GM23338 (cell line): ENCODE measurements around the gene SLC16A12. TPM values are rescaled to one million over a fixed set of nuclear protein-coding genes. Genes with fewer than 3 reads are reported as not detected.

ENCODE experiments used
- ATAC-seq: fragments of 200-7000 bp; cut with Tn5 transposase; 3 replicates; pipeline ENCODE4 v1.9.1; 2020
- DNase-seq: peaks from one replicate; pipeline ENCODE4 v3.0.0-alpha.2; 2015; ENCODE audit warnings: low spot score
- H2AFZ ChIP-seq: fragments of 200-600 bp; sonication (generic); 2 replicates; pipeline ENCODE4 v1.8.0; 2016; ENCODE audit warnings: antibody characterized with exemption, mild to moderate bottlenecking, moderate library complexity
- H3F3A ChIP-seq: fragments of 200-600 bp; sonication (generic); replicated peaks from 2 replicates; pipeline ENCODE4 v1.8.0; 2017; ENCODE audit warnings: antibody characterized with exemption, mixed run types, low read depth
- H3K27ac ChIP-seq: fragments of 200-600 bp; sonication (generic); 2 replicates; pipeline ENCODE4 v1.6.1; 2016; ENCODE audit warnings: low read depth
- H3K27me3 ChIP-seq: fragments of 200-600 bp; sonication (generic); 2 replicates; pipeline ENCODE4 v1.8.0; 2016; ENCODE audit warnings: mild to moderate bottlenecking, mixed run types, moderate library complexity; ENCODE audit not compliant: insufficient read depth
- H3K36me3 ChIP-seq: fragments of 200-600 bp; sonication (generic); 2 replicates; pipeline ENCODE4 v1.8.0; 2016; ENCODE audit warnings: mild to moderate bottlenecking; ENCODE audit not compliant: insufficient read depth
- H3K4me1 ChIP-seq: fragments of 200-600 bp; sonication (generic); 2 replicates; pipeline ENCODE4 v1.8.0; 2016; ENCODE audit warnings: mild to moderate bottlenecking, moderate library complexity; ENCODE audit not compliant: insufficient read depth
- H3K4me2 ChIP-seq: fragments of 200-600 bp; sonication (generic); 2 replicates; pipeline ENCODE4 v1.7.1; 2017; ENCODE audit warnings: mixed run types
- H3K4me3 ChIP-seq: fragments of 200-600 bp; sonication (generic); 2 replicates; pipeline ENCODE4 v1.6.1; 2016; ENCODE audit warnings: mixed run types
- H3K79me2 ChIP-seq: fragments of 200-600 bp; sonication (generic); replicated peaks from 2 replicates; pipeline ENCODE4 v1.8.0; 2017; ENCODE audit warnings: mild to moderate bottlenecking; ENCODE audit not compliant: insufficient read depth
- H3K9me2 ChIP-seq: fragments of 200-600 bp; sonication (generic); 2 replicates; pipeline ENCODE4 v1.8.0; 2017; ENCODE audit not compliant: insufficient read depth
- H4K20me1 ChIP-seq: fragments of 200-600 bp; sonication (generic); replicated peaks from 2 replicates; pipeline ENCODE4 v1.8.0; 2017; ENCODE audit warnings: mild to moderate bottlenecking; ENCODE audit not compliant: insufficient read depth
- H3K27ac Mint-ChIP-seq: 2 replicates; pipeline ENCODE4 v1.8.0; 2020; ENCODE audit warnings: inconsistent platforms, mild to moderate bottlenecking, moderate library complexity, mixed read lengths
- H3K27me3 Mint-ChIP-seq: 3 replicates; pipeline ENCODE4 v1.8.0; 2022; ENCODE audit warnings: low read depth, mild to moderate bottlenecking, moderate library complexity, mixed read lengths, inconsistent platforms; ENCODE audit not compliant: insufficient read depth, poor library complexity
- H3K36me3 Mint-ChIP-seq: 3 replicates; pipeline ENCODE4 v1.8.0; 2021; ENCODE audit warnings: low read depth, mild to moderate bottlenecking, inconsistent platforms, moderate library complexity, mixed read lengths
- H3K4me1 Mint-ChIP-seq: 3 replicates; pipeline ENCODE4 v1.8.0; 2020; ENCODE audit warnings: mild to moderate bottlenecking, inconsistent platforms, mixed read lengths
- H3K4me3 Mint-ChIP-seq: 3 replicates; pipeline ENCODE4 v1.8.0; 2021; ENCODE audit warnings: moderate library complexity, mild to moderate bottlenecking, inconsistent platforms, mixed read lengths
- H3K9me3 Mint-ChIP-seq: 3 replicates; pipeline ENCODE4 v1.8.0; 2020; ENCODE audit warnings: moderate library complexity, mild to moderate bottlenecking, inconsistent platforms, mixed read lengths
- ETS1 ChIP-seq: IDR thresholded peaks from 2 replicates; pipeline ENCODE4 v1.6.1; 2016; ENCODE audit warnings: antibody characterized with exemption
- EZH2 ChIP-seq: fragments of 200-600 bp; sonication (generic); IDR thresholded peaks from one replicate; pipeline ENCODE4 v1.8.0; 2017; ENCODE audit warnings: antibody characterized with exemption, mild to moderate bottlenecking, low read depth; ENCODE audit not compliant: unreplicated experiment
- JUNB ChIP-seq: IDR thresholded peaks from one replicate; pipeline ENCODE4 v1.6.1; 2016; ENCODE audit warnings: antibody characterized with exemption; ENCODE audit not compliant: unreplicated experiment
- NANOG ChIP-seq: IDR thresholded peaks from 2 replicates; pipeline ENCODE4 v1.6.1; 2016; ENCODE audit warnings: antibody characterized with exemption, borderline replicate concordance
- REST ChIP-seq: IDR thresholded peaks from one replicate; pipeline ENCODE4 v1.6.1; 2018; ENCODE audit warnings: antibody characterized with exemption; ENCODE audit not compliant: unreplicated experiment
- ZNF331 ChIP-seq: fragments of 250-450 bp; sonication (Bioruptor Pico); IDR thresholded peaks from 2 replicates; pipeline ENCODE4 v1.5.0; 2020; ENCODE audit warnings: low read depth, mild to moderate bottlenecking, moderate library complexity
- polyA plus RNA-seq: library from polyadenylated mRNA; unstranded; fragments of >200 nt; fragmentation: Nextera tagmentation; extraction: Ambion mirVana; gene quantifications from 2 replicates; pipeline ENCODE4 v1.2.1, GENCODE V29; 2016
- total RNA-seq: library from RNA; depleted of rRNA; stranded (reverse); fragments of >200 nt; shearing (Covaris generic); gene quantifications from 2 replicates; pipeline ENCODE4 v1.2.3, GENCODE V29; 2014
- TF ChIP-seq, protein P1 (sequence below), 2 experiments: fragments of 200-600 bp in 1 of 2; sonication (generic) in 1 of 2; conservative IDR thresholded peaks; 2 replicates each; pipeline versions ENCODE4 v1.5.1 to v1.6.1; 2016 to 2017; ENCODE audit warnings: antibody characterized with exemption in 2 of 2, low read depth in 2 of 2, mild to moderate bottlenecking in 2 of 2, moderate library complexity in 1 of 2
- TF ChIP-seq, protein P2 (sequence below): fragments of 250-450 bp; sonication (Bioruptor Pico); IDR thresholded peaks from 2 replicates; pipeline ENCODE4 v1.5.0; 2020; ENCODE audit warnings: mild to moderate bottlenecking, moderate library complexity

SLC16A12 gene
- total and polyA plus RNA-seq, 2 experiments from 2014 or later, result 0.84 to 2.0 TPM

GRCh38 chr10:89550509-89550908 lies 15.1 kb upstream of the SLC16A12 start (continued):
- TF ChIP-seq REST, result no peak
- TF ChIP-seq EZH2, result no peak
- TF ChIP-seq, protein P1, sequence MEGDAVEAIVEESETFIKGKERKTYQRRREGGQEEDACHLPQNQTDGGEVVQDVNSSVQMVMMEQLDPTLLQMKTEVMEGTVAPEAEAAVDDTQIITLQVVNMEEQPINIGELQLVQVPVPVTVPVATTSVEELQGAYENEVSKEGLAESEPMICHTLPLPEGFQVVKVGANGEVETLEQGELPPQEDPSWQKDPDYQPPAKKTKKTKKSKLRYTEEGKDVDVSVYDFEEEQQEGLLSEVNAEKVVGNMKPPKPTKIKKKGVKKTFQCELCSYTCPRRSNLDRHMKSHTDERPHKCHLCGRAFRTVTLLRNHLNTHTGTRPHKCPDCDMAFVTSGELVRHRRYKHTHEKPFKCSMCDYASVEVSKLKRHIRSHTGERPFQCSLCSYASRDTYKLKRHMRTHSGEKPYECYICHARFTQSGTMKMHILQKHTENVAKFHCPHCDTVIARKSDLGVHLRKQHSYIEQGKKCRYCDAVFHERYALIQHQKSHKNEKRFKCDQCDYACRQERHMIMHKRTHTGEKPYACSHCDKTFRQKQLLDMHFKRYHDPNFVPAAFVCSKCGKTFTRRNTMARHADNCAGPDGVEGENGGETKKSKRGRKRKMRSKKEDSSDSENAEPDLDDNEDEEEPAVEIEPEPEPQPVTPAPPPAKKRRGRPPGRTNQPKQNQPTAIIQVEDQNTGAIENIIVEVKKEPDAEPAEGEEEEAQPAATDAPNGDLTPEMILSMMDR (conservative IDR thresholded peaks at IDR 0.05; ENCODE audit: low read depth in 2 of 2), result no peak
- no peak for TF ChIP-seq ETS1
- TF ChIP-seq ZNF331 (CRISPR knock-in tag), result no peak

GRCh38 chr10:89549510-89549909 lies 14.1 kb upstream of the SLC16A12 start:
- no peaks in the 10 kb centered on the region for H3K4me1 Mint-ChIP-seq
- no peak for ATAC-seq
- Histone ChIP-seq H3K36me3 (no peaks in the 10 kb centered on the region; the same call in 1 of the 2 replicates), H2AFZ (no peak overlapping the region), H3K4me3 (no peak overlapping the region), H3F3A (no peaks in the 10 kb centered on the region), H3K79me2 (no peaks in the 10 kb centered on the region), H3K4me1 (no peaks in the 10 kb centered on the region), H3K27ac (no peak overlapping the region), H3K27me3 (no peaks in the 10 kb centered on the region), H4K20me1 (no peaks in the 10 kb centered on the region), H3K4me2 (no peak overlapping the region), H3K9me2 (0 out of 2 replicates have a peak, but pooled peaks cover 7% of the 10 kb centered on the region)
- peaks cover 6% of the 10 kb centered on the region for H3K27me3 Mint-ChIP-seq
- H3K27ac Mint-ChIP-seq, result no peak overlapping the region
- no peaks in the 10 kb centered on the region for H3K36me3 Mint-ChIP-seq
- H3K9me3 Mint-ChIP-seq, result peaks cover 10% of the 10 kb centered on the region; the same call in 2 of the 3 replicates
- no peak for DNase-seq
- H3K4me3 Mint-ChIP-seq, result no peak overlapping the region
- TF ChIP-seq, protein P2, sequence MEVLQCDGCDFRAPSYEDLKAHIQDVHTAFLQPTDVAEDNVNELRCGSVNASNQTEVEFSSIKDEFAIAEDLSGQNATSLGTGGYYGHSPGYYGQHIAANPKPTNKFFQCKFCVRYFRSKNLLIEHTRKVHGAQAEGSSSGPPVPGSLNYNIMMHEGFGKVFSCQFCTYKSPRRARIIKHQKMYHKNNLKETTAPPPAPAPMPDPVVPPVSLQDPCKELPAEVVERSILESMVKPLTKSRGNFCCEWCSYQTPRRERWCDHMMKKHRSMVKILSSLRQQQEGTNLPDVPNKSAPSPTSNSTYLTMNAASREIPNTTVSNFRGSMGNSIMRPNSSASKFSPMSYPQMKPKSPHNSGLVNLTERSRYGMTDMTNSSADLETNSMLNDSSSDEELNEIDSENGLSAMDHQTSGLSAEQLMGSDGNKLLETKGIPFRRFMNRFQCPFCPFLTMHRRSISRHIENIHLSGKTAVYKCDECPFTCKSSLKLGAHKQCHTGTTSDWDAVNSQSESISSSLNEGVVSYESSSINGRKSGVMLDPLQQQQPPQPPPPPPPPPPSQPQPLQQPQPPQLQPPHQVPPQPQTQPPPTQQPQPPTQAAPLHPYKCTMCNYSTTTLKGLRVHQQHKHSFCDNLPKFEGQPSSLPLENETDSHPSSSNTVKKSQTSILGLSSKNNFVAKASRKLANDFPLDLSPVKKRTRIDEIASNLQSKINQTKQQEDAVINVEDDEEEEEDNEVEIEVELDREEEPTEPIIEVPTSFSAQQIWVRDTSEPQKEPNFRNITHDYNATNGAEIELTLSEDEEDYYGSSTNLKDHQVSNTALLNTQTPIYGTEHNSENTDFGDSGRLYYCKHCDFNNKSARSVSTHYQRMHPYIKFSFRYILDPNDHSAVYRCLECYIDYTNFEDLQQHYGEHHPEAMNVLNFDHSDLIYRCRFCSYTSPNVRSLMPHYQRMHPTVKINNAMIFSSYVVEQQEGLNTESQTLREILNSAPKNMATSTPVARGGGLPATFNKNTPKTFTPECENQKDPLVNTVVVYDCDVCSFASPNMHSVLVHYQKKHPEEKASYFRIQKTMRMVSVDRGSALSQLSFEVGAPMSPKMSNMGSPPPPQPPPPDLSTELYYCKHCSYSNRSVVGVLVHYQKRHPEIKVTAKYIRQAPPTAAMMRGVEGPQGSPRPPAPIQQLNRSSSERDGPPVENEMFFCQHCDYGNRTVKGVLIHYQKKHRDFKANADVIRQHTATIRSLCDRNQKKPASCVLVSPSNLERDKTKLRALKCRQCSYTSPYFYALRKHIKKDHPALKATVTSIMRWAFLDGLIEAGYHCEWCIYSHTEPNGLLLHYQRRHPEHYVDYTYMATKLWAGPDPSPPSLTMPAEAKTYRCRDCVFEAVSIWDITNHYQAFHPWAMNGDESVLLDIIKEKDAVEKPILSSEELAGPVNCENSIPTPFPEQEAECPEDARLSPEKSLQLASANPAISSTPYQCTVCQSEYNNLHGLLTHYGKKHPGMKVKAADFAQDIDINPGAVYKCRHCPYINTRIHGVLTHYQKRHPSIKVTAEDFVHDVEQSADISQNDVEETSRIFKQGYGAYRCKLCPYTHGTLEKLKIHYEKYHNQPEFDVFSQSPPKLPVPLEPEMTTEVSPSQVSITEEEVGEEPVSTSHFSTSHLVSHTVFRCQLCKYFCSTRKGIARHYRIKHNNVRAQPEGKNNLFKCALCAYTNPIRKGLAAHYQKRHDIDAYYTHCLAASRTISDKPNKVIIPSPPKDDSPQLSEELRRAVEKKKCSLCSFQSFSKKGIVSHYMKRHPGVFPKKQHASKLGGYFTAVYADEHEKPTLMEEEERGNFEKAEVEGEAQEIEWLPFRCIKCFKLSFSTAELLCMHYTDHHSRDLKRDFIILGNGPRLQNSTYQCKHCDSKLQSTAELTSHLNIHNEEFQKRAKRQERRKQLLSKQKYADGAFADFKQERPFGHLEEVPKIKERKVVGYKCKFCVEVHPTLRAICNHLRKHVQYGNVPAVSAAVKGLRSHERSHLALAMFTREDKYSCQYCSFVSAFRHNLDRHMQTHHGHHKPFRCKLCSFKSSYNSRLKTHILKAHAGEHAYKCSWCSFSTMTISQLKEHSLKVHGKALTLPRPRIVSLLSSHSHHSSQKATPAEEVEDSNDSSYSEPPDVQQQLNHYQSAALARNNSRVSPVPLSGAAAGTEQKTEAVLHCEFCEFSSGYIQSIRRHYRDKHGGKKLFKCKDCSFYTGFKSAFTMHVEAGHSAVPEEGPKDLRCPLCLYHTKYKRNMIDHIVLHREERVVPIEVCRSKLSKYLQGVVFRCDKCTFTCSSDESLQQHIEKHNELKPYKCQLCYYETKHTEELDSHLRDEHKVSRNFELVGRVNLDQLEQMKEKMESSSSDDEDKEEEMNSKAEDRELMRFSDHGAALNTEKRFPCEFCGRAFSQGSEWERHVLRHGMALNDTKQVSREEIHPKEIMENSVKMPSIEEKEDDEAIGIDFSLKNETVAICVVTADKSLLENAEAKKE, result no peak
- TF ChIP-seq NANOG, result no peak
- TF ChIP-seq ETS1, result no peak
- TF ChIP-seq, protein P1 (conservative IDR thresholded peaks at IDR 0.05; ENCODE audit: low read depth in 2 of 2), result no peak
- no peak for TF ChIP-seq JUNB
